Adrenal gland (tissue), 5 donors: Measurements from ENCODE around the gene LLGL2.

Experiments used
- POLR2A ChIP-seq, 2 donors: fragments of 450-650 bp; IDR thresholded peaks; one replicate each; pipeline ENCODE4 v1.6.1; 2017; ENCODE audit warnings: antibody characterized with exemption in 2 of 2, mild to moderate bottlenecking in 2 of 2, moderate library complexity in 1 of 2
- TF ChIP-seq, protein P1 (sequence below), 6 experiments: fragments of 450-650 bp in 4 of 6; fragments of 200-600 bp in 2 of 6; sonication (generic) in 1 of 6; IDR thresholded peaks; 1 replicate in 5 of 6; 2 replicates in 1 of 6; pipeline versions ENCODE4 v1.5.1 to v1.8.0; 2016 to 2021; ENCODE audit warnings: antibody characterized with exemption in 6 of 6, mild to moderate bottlenecking in 2 of 6, moderate library complexity in 1 of 6
- donor health status: DM: no; HTN: no; CAD: no.

DNA sequence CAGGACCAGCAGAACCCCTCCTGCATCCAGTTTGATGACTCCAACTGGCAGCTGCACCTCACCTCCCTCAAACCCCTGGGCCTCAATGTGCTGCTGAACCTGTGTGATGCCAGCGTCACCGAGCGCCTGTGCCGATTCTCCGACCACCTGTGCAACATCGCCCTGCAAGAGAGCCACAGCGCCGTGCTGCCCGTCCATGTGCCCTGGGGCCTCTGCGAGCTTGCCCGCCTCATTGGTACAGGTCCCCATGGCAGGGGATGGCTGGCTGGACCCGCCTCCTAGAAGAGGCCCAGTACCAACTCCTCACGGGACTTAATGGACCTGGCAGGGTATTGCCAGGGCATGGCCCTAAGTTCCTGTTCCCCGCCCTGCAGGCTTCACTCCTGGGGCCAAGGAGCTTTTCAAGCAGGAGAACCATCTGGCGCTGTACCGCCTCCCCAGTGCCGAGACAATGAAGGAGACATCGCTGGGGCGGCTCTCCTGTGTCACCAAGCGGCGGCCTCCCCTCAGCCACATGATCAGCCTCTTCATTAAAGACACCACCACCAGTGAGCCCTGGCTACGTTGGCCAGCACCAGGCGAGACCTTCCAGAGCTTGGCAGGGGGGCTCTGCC is 32.8 kb upstream of the LLGL2 start:
- TF ChIP-seq, protein P1, sequence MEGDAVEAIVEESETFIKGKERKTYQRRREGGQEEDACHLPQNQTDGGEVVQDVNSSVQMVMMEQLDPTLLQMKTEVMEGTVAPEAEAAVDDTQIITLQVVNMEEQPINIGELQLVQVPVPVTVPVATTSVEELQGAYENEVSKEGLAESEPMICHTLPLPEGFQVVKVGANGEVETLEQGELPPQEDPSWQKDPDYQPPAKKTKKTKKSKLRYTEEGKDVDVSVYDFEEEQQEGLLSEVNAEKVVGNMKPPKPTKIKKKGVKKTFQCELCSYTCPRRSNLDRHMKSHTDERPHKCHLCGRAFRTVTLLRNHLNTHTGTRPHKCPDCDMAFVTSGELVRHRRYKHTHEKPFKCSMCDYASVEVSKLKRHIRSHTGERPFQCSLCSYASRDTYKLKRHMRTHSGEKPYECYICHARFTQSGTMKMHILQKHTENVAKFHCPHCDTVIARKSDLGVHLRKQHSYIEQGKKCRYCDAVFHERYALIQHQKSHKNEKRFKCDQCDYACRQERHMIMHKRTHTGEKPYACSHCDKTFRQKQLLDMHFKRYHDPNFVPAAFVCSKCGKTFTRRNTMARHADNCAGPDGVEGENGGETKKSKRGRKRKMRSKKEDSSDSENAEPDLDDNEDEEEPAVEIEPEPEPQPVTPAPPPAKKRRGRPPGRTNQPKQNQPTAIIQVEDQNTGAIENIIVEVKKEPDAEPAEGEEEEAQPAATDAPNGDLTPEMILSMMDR (IDR thresholded peaks at IDR 0.05): no peak
- TF ChIP-seq POLR2A (IDR thresholded peaks at IDR 0.05): no peak
